Activated naive CD8-positive, alpha-beta T cell treated with anti-CD3 and anti-CD28 coated beads, Interleukin-2, amount 50 U/mL, for 24 hours (primary cell): ENCODE results near the gene MBOAT2.
"Not testable (repeated sequence)": the region's sequence is repeated elsewhere in the genome, so short reads cannot be mapped to it uniquely, and the experiment has no call there.

Source experiments
- ATAC-seq: fragments of 150-1000 bp; cut with Tn5 transposase; one replicate; pipeline ENCODE4 v1.10.0; 2021
- DNase-seq: peaks from one replicate; pipeline ENCODE4 v3.0.0; 2021
- H3K27ac Mint-ChIP-seq: one replicate; pipeline ENCODE4 v1.8.0; 2021; ENCODE audit warnings: mild to moderate bottlenecking, mixed read lengths
- H3K27me3 Mint-ChIP-seq: one replicate; pipeline ENCODE4 v1.8.0; 2021; ENCODE audit warnings: mixed read lengths
- H3K36me3 Mint-ChIP-seq: one replicate; pipeline ENCODE4 v1.8.0; 2021; ENCODE audit warnings: low read depth, mixed read lengths
- H3K4me1 Mint-ChIP-seq: one replicate; pipeline ENCODE4 v1.8.0; 2021; ENCODE audit warnings: mixed read lengths
- H3K4me3 Mint-ChIP-seq: one replicate; pipeline ENCODE4 v1.8.0; 2021; ENCODE audit warnings: mild to moderate bottlenecking, moderate library complexity, mixed read lengths
- H3K9me3 Mint-ChIP-seq: one replicate; pipeline ENCODE4 v1.8.0; 2021; ENCODE audit warnings: mixed read lengths

Gene MBOAT2

GRCh38 chr2:8966123-8966908 lies 37.2 kb downstream of the MBOAT2 start:
- no peaks in the 10 kb centered on the region for H3K27me3 Mint-ChIP-seq
- no peak for DNase-seq
- no peak overlapping the region for H3K4me3 Mint-ChIP-seq
- ATAC-seq = no peak
- H3K27ac Mint-ChIP-seq = no peak overlapping the region
- no peaks in the 10 kb centered on the region for H3K36me3 Mint-ChIP-seq
- H3K9me3 Mint-ChIP-seq = peaks cover 5% of the 10 kb centered on the region
- H3K4me1 Mint-ChIP-seq = no peaks in the 10 kb centered on the region

DNA sequence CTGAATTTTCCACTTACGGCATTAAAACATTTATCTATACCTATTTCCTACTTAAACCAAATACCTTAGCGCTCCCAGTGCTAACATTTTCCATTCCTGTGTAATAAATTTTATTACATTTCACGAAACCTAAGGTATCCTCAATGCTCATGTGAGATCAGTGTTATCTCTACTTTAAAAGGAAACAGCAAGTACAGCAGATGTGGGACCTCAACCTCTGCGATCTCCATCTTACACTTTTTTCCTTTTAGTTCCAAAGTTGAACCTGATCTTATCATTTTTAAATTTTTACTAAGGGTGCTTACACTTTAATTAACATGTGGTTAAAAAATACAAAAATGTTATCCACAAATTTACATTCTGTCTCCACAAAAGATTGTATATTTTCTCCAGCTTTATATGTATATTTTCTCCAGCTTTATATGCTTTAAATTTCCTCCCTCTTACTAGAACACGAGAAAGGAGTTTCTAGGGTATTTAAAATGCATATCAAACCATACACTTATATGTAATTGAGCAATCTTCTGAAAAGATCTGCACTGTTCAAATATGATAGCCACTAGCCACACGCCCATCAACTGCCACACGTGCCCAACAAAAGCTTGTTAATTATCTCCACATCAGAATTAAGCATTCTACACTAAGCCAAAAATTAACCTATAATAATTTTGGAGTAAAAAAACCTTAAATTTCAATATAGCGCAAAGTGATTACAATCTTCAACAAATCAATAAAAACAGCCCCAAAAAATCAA lies 38.1 kb downstream of the MBOAT2 start:
- ATAC-seq (no peak), DNase-seq (no peak)
- Mint-ChIP-seq H3K36me3 (no peaks in the 10 kb centered on the region), H3K9me3 (peaks cover 5% of the 10 kb centered on the region), H3K4me1 (no peaks in the 10 kb centered on the region), H3K4me3 (no peak overlapping the region), H3K27ac (no peak overlapping the region), H3K27me3 (no peaks in the 10 kb centered on the region)

DNA sequence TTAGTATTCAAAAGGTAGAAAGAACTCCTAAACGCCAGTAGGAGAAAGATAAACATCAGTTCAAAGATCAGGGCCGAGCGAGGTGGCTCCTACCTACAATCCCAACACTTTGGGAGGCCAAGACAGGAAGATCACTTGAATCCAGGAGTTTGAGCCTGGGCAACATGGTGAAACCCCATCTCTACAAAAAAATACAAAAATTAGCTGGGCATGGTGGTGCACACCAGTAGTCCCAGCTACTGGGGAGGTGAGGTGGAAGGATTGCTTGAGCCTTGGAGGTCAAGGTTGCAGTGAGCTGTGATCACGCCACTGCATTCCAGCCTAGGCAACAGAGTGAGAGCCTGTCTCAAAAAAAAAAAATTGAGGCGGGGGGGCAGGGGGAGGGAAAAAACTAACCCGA lies 40.6 kb downstream of the MBOAT2 start:
- H3K27me3 Mint-ChIP-seq = no peaks in the 10 kb centered on the region
- no peak overlapping the region for H3K4me3 Mint-ChIP-seq
- no peaks in the 10 kb centered on the region for H3K4me1 Mint-ChIP-seq
- no peak overlapping the region for H3K27ac Mint-ChIP-seq
- DNase-seq (no peak), ATAC-seq (no peak)
- no peaks in the 10 kb centered on the region for H3K36me3 Mint-ChIP-seq
- no peaks in the 10 kb centered on the region for H3K9me3 Mint-ChIP-seq

GRCh38 chr2:8957628-8958027 lies 45.9 kb downstream of the MBOAT2 start:
- H3K27me3 Mint-ChIP-seq = peaks cover 10% of the 10 kb centered on the region
- H3K9me3 Mint-ChIP-seq = peaks cover 18% of the 10 kb centered on the region
- no peaks in the 10 kb centered on the region for H3K4me1 Mint-ChIP-seq
- no peak for ATAC-seq
- no peak overlapping the region for H3K27ac Mint-ChIP-seq
- no peak overlapping the region for H3K4me3 Mint-ChIP-seq
- no peak for DNase-seq
- peaks cover 5% of the 10 kb centered on the region for H3K36me3 Mint-ChIP-seq

DNA sequence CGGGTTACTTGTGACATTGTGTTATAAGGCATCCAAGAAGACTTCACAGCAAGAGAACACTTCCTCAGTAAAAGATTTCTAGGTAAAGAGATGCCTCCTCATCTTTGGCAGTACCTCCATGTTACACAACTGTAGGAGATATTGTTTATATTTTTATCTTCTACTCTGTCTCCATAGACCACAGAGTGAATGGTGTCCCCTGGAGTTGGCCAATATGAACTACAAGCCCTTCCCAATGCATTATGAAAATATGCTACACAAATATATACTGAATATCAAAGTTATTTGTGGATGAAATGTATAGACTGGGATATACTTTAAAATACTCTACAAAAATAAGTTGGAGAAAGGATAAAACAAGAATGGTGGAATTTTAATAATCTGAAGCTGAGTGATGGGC lies 46.7 kb downstream of the MBOAT2 start:
- ATAC-seq (no peak), DNase-seq (no peak)
- no peaks in the 10 kb centered on the region for H3K4me1 Mint-ChIP-seq
- peaks cover 27% of the 10 kb centered on the region for H3K9me3 Mint-ChIP-seq
- H3K27me3 Mint-ChIP-seq = peaks cover 16% of the 10 kb centered on the region
- H3K27ac Mint-ChIP-seq = no peak overlapping the region
- H3K36me3 Mint-ChIP-seq = peaks cover 7% of the 10 kb centered on the region
- H3K4me3 Mint-ChIP-seq = no peak overlapping the region

GRCh38 chr2:8954990-8955389 lies 48.5 kb downstream of the MBOAT2 start:
- H3K9me3 Mint-ChIP-seq = peaks cover 33% of the 10 kb centered on the region
- peaks cover 7% of the 10 kb centered on the region for H3K36me3 Mint-ChIP-seq

GRCh38 chr2:8953525-8953924 lies 50.0 kb downstream of the MBOAT2 start:
- Mint-ChIP-seq H3K36me3 (peaks cover 7% of the 10 kb centered on the region), H3K27ac (no peak overlapping the region), H3K4me1 (no peaks in the 10 kb centered on the region), H3K27me3 (peaks cover 19% of the 10 kb centered on the region), H3K4me3 (no peak overlapping the region), H3K9me3 (peaks cover 33% of the 10 kb centered on the region)
- no peak for DNase-seq
- no peak for ATAC-seq

More at GRCh38 chr2:8954990-8955389, 48.5 kb downstream of the MBOAT2 start:
- Mint-ChIP-seq H3K4me3 (no peak overlapping the region), H3K27me3 (peaks cover 19% of the 10 kb centered on the region), H3K4me1 (no peaks in the 10 kb centered on the region), H3K27ac (no peak overlapping the region)
- ATAC-seq (no peak), DNase-seq (no peak)

DNA sequence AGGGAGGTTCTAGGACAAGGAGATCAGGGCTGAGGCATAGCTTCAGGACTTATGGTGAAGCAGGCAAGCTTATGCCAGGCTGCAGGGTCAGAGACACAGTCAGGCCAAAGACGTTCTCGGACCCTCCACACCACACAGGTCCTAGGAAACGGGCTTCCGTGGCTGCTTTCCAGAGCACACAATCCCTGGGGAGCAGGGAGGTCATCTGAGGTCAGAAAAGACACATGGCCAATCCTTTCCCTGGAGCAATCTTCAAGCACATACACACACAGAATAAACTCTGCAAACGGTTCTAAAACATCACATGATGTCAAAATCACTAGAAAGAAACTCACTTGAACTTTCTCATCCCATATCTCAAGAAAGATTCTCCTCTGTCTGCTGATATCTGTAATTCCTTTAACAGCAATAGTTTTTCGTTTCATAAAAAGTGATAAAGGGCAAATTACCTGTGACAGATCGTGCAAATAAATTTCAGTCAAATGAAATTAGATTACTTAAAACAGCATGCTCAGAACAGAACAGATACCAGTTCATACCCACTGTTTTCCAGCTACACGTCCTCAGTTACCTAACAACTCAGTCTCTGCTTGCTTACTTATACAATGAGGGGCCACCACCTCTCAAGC lies 63.9 kb downstream of the MBOAT2 start:
- DNase-seq = no peak
- no peaks in the 10 kb centered on the region for H3K27me3 Mint-ChIP-seq
- H3K4me3 Mint-ChIP-seq = no peak overlapping the region
- no peak overlapping the region for H3K27ac Mint-ChIP-seq
- H3K4me1 Mint-ChIP-seq = no peaks in the 10 kb centered on the region
- no peaks in the 10 kb centered on the region for H3K9me3 Mint-ChIP-seq
- no peaks in the 10 kb centered on the region for H3K36me3 Mint-ChIP-seq
- no peak for ATAC-seq

DNA sequence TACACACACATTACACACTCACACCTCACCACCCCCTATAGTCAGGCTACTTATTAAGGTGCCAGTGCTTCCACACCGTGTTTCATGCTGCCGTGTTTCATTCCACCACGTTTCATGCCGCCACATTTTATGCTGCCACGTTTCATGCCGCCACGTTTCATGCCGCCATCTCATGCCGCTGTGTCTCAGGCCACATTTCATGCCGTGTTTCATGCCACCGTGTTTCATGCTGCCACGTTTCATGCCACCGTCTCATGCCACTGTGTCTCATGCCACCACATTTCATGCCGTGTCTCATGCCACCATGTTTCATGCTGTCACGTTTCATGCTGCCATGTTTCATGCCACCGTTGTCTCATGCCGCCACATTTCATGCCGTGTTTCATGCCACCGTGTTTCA lies 65.1 kb downstream of the MBOAT2 start:
- H3K36me3 Mint-ChIP-seq = no peaks in the 10 kb centered on the region

DNA sequence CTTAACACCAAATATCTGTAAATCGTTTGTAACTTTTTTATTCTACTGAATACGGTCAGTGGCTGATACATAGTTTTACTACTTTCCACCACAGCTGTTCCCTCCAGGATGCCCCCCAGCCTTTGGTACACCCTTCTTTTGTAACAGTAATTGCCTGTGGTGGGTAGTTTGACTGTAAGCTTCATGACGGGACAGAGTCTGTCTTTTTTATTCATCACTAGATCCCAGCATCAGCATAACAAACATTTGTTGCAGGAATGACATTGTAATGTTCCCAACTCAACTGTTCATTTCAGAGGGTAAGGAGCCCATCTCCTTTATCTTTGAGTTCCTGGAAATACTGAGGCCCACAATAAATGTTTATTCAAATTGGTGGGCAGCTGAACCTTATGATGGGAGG lies 67.5 kb downstream of the MBOAT2 start:
- no peak for DNase-seq
- no peak overlapping the region for H3K27ac Mint-ChIP-seq
- no peak for ATAC-seq
- no peaks in the 10 kb centered on the region for H3K36me3 Mint-ChIP-seq
- H3K4me1 Mint-ChIP-seq = no peaks in the 10 kb centered on the region
- no peaks in the 10 kb centered on the region for H3K9me3 Mint-ChIP-seq
- no peaks in the 10 kb centered on the region for H3K27me3 Mint-ChIP-seq
- no peak overlapping the region for H3K4me3 Mint-ChIP-seq

More for the DNA sequence above, 65.1 kb downstream of the MBOAT2 start:
- ATAC-seq (no peak), DNase-seq (no peak)
- Mint-ChIP-seq H3K9me3 (no peaks in the 10 kb centered on the region), H3K4me3 (no peak overlapping the region), H3K27me3 (no peaks in the 10 kb centered on the region), H3K4me1 (no peaks in the 10 kb centered on the region), H3K27ac (no peak overlapping the region)

- H3K4me3 Mint-ChIP-seq = no peak overlapping the region
- no peak overlapping the region for H3K27ac Mint-ChIP-seq
- no peaks in the 10 kb centered on the region for H3K36me3 Mint-ChIP-seq
- no peaks in the 10 kb centered on the region for H3K4me1 Mint-ChIP-seq
- DNase-seq (no peak), ATAC-seq (no peak)
- no peaks in the 10 kb centered on the region for H3K27me3 Mint-ChIP-seq
- no peaks in the 10 kb centered on the region for H3K9me3 Mint-ChIP-seq
These were observed 69.1 kb downstream of the MBOAT2 start for GRCh38 chr2:8934338-8934737.

- no peak for ATAC-seq
- peaks cover 2% of the 10 kb centered on the region for H3K27me3 Mint-ChIP-seq
- no peaks in the 10 kb centered on the region for H3K9me3 Mint-ChIP-seq
- no peaks in the 10 kb centered on the region for H3K4me1 Mint-ChIP-seq
- no peak overlapping the region for H3K27ac Mint-ChIP-seq
- no peak for DNase-seq
- no peak overlapping the region for H3K4me3 Mint-ChIP-seq
- H3K36me3 Mint-ChIP-seq = no peaks in the 10 kb centered on the region
These were observed 70.8 kb downstream of the MBOAT2 start for GRCh38 chr2:8932702-8933101.

DNA sequence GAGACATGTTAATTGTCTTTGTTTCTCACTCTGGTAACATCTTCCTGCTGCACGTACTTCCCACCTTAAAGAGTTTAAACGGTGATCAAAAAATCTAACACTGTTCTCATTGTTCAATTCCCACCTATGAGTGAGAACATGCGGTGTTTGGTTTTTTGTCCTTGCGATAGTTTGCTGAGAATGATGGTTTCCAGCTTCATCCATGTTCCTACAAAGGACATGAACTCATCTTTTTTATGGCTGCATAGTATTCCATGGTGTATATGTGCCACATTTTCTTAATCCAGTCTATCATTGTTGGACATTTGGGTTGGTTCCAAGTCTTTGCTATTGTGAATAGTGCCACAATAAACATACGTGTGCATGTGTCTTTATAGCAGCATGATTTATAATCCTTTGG lies 73.3 kb downstream of the MBOAT2 start:
- not testable (repeated sequence) for H3K4me1 Mint-ChIP-seq, H3K27me3 Mint-ChIP-seq, H3K27ac Mint-ChIP-seq, DNase-seq, H3K4me3 Mint-ChIP-seq, ATAC-seq, H3K9me3 Mint-ChIP-seq, H3K36me3 Mint-ChIP-seq

DNA sequence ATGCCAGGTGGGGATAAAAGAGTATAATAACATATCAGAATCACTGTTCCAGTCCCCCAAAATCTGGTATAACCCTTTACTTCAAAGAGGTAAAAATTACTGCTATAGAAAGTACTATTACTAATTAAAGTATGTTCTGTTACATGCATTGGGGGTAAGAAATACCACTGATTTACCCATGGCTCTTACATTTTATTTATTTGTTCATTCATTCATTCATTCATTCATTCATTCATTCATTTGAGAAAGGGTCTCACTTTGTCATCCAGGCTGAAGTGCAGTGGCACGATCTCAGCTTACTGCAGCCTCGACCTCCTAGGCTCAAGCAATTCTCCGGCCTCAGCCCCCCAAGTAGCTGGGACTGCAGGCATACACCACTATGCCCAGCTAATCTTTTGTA lies 74.4 kb downstream of the MBOAT2 start:
- no peak overlapping the region for H3K4me3 Mint-ChIP-seq
- H3K4me1 Mint-ChIP-seq = no peaks in the 10 kb centered on the region
- peaks cover 2% of the 10 kb centered on the region for H3K27me3 Mint-ChIP-seq
- no peak for ATAC-seq
- no peaks in the 10 kb centered on the region for H3K36me3 Mint-ChIP-seq
- no peak overlapping the region for H3K27ac Mint-ChIP-seq
- H3K9me3 Mint-ChIP-seq = no peaks in the 10 kb centered on the region
- DNase-seq = no peak
